Measurements from ENCODE around the gene KAZN.
A peak's percentile ranks its signal among the peaks of the same experiment; 100 is the strongest.

Gene KAZN

GRCh38 chr1:15088281-15088971 lies 489.9 kb downstream of the KAZN start:
- no peak for DNase-seq (ENCODE audit: low read depth in 2 of 2)

- DNase-seq (ENCODE audit: low read depth in 2 of 2), result no peak
These were observed 490.9 kb downstream of the KAZN start for GRCh38 chr1:15089258-15089992.

- no peak for DNase-seq (ENCODE audit: low read depth in 2 of 2)
These were observed 491.9 kb downstream of the KAZN start for GRCh38 chr1:15090373-15090772.

- DNase-seq (ENCODE audit: low read depth in 2 of 2), result no peak
These were observed 495.6 kb downstream of the KAZN start for GRCh38 chr1:15094056-15094455.

GRCh38 chr1:15094719-15095495 lies 496.4 kb downstream of the KAZN start:
- DNase-seq (ENCODE audit: low read depth in 2 of 2), result no peak

GRCh38 chr1:15095496-15095875 lies 497.0 kb downstream of the KAZN start:
- DNase-seq (ENCODE audit: low read depth in 2 of 2), result no peak

- DNase-seq (ENCODE audit: low read depth in 2 of 2), result no peak
These were observed 497.8 kb downstream of the KAZN start for GRCh38 chr1:15096293-15096692.

- no peak for DNase-seq (ENCODE audit: low read depth in 2 of 2)
These were observed 500.0 kb downstream of the KAZN start for GRCh38 chr1:15098176-15099125.

- DNase-seq (ENCODE audit: low read depth in 2 of 2), result no peak
These were observed 501.1 kb downstream of the KAZN start for GRCh38 chr1:15099441-15100120.

GRCh38 chr1:15100121-15100879 lies 501.8 kb downstream of the KAZN start:
- DNase-seq (ENCODE audit: low read depth in 2 of 2), result peak; percentile 33 to 35

- no peak for DNase-seq (ENCODE audit: low read depth in 2 of 2)
These were observed 502.6 kb downstream of the KAZN start for GRCh38 chr1:15100880-15101760.

GRCh38 chr1:15101801-15102200 lies 503.3 kb downstream of the KAZN start:
- no peak for DNase-seq (ENCODE audit: low read depth in 2 of 2)

- no peak for DNase-seq (ENCODE audit: low read depth in 2 of 2)
These were observed 504.2 kb downstream of the KAZN start for GRCh38 chr1:15102646-15103045.

- DNase-seq (ENCODE audit: low read depth in 2 of 2), result no peak
These were observed 504.7 kb downstream of the KAZN start for GRCh38 chr1:15103211-15103610.

- no peak for DNase-seq (ENCODE audit: low read depth in 2 of 2)
These were observed 505.4 kb downstream of the KAZN start for GRCh38 chr1:15103906-15104305.

- no peak for DNase-seq (ENCODE audit: low read depth in 2 of 2)
These were observed 506.3 kb downstream of the KAZN start for GRCh38 chr1:15104768-15105167.

- no peak for DNase-seq (ENCODE audit: low read depth in 2 of 2)
These were observed 508.1 kb downstream of the KAZN start for GRCh38 chr1:15106608-15107007.

GRCh38 chr1:15107058-15107687 lies 508.7 kb downstream of the KAZN start:
- no peak for DNase-seq (ENCODE audit: low read depth in 2 of 2)

GRCh38 chr1:15107911-15108310 lies 509.4 kb downstream of the KAZN start:
- DNase-seq (ENCODE audit: low read depth in 2 of 2), result no peak

Measured in stimulated activated CD8-positive, alpha-beta memory T cell treated with anti-CD3 and anti-CD28 coated beads, Interleukin-2, amount 100 ng/mL, for 48 hours (primary cell).